ENCODE results near the gene TBC1D10A.

The TBC1D10A gene

DNA sequence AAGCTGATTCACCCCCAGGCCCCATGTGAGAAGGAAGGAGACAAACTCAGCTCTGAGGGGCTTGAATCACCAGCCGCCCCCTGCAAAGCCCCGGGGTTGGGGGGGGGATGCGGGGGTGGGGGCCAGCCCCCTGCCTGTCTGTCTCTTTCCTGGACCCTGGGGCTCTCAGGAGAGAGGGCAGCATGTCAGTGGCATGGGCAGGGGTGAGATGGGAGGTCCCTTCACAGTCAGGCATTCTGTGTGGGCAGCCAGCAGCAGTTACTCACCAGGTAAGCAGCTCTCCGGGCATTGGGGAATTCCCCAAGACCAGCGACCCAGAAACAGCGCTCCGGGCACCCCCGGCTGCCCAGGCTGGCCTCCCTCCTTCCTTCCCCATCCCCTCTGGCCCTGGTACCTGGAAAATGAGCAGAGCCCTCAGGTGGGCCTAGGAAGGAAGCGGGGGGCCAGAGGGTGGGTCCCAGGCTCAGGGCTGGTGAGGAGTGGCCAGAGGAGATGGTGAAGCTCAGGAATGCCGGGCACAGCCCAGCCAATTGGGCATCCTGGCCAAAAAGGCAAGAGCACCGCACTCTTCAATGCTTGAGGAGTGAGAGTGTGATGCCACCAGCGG lies 76.0 kb downstream of the TBC1D10A start:
- TF ChIP-seq, protein P1, sequence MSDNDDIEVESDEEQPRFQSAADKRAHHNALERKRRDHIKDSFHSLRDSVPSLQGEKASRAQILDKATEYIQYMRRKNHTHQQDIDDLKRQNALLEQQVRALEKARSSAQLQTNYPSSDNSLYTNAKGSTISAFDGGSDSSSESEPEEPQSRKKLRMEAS (IDR thresholded peaks at IDR 0.05): peak; percentile 11; the same call in 1 of the 2 replicates
- TF ChIP-seq EP300 (IDR thresholded peaks at IDR 0.05; ENCODE audit: borderline replicate concordance) (peak; percentile 99), RAD21 (IDR thresholded peaks at IDR 0.05; ENCODE audit: low read depth) (peak; percentile 21; the same call in 1 of the 2 replicates), TCF12 (IDR thresholded peaks at IDR 0.05; ENCODE audit: low read depth) (peak; percentile 99), EGR1 (IDR thresholded peaks at IDR 0.05) (peak; percentile 79), YY1 (IDR thresholded peaks at IDR 0.05; ENCODE audit: low read depth) (peak; percentile 17; the same call in 1 of the 2 replicates), TEAD4 (IDR thresholded peaks at IDR 0.05) (peak; percentile 96), CREB1 (IDR thresholded peaks at IDR 0.05; ENCODE audit: low read depth) (no peak), CEBPB (IDR thresholded peaks at IDR 0.05) (peak; percentile 63; the same call in 1 of the 2 replicates), NFIC (IDR thresholded peaks at IDR 0.05) (peak; percentile 97), TAF1 (IDR thresholded peaks at IDR 0.05; ENCODE audit: low read depth) (no peak; the same call in 1 of the 2 replicates), FOXM1 (IDR thresholded peaks at IDR 0.05; ENCODE audit: borderline replicate concordance, low read depth) (peak; percentile 98), ZBTB7A (IDR thresholded peaks at IDR 0.05; ENCODE audit: low read depth) (peak; percentile 93)
- TF ChIP-seq, protein P2, sequence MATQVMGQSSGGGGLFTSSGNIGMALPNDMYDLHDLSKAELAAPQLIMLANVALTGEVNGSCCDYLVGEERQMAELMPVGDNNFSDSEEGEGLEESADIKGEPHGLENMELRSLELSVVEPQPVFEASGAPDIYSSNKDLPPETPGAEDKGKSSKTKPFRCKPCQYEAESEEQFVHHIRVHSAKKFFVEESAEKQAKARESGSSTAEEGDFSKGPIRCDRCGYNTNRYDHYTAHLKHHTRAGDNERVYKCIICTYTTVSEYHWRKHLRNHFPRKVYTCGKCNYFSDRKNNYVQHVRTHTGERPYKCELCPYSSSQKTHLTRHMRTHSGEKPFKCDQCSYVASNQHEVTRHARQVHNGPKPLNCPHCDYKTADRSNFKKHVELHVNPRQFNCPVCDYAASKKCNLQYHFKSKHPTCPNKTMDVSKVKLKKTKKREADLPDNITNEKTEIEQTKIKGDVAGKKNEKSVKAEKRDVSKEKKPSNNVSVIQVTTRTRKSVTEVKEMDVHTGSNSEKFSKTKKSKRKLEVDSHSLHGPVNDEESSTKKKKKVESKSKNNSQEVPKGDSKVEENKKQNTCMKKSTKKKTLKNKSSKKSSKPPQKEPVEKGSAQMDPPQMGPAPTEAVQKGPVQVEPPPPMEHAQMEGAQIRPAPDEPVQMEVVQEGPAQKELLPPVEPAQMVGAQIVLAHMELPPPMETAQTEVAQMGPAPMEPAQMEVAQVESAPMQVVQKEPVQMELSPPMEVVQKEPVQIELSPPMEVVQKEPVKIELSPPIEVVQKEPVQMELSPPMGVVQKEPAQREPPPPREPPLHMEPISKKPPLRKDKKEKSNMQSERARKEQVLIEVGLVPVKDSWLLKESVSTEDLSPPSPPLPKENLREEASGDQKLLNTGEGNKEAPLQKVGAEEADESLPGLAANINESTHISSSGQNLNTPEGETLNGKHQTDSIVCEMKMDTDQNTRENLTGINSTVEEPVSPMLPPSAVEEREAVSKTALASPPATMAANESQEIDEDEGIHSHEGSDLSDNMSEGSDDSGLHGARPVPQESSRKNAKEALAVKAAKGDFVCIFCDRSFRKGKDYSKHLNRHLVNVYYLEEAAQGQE (IDR thresholded peaks at IDR 0.05; ENCODE audit: low read depth): no peak
- TF ChIP-seq, protein P3, sequence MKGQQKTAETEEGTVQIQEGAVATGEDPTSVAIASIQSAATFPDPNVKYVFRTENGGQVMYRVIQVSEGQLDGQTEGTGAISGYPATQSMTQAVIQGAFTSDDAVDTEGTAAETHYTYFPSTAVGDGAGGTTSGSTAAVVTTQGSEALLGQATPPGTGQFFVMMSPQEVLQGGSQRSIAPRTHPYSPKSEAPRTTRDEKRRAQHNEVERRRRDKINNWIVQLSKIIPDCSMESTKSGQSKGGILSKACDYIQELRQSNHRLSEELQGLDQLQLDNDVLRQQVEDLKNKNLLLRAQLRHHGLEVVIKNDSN (IDR thresholded peaks at IDR 0.05): no peak

DNA sequence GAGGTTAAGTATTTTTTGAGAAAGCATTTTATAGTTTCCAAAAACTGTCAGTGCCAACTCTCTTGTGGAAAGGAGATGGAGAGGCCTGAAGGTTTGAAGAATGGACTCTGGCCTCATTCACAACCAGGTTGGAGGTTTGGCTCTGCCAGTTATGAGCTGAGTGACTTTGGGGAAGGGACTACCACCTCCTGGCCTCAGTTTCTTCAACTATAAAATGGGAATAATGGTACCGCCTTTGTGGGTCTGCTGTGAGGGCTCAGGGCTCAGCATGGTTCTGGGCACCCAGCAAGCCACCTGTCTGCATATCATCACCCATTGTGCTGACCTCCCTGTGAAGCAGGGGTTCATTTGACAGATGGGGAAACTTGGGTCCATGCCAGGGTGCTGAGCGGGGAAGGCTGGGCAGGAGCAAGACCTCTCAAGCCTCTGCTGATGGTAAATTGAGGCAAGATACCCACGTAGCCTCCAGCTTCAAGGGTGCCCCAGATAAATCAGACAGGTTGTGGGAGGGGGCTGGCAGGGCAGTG lies 76.6 kb downstream of the TBC1D10A start:
- TF ChIP-seq EGR1 (IDR thresholded peaks at IDR 0.05): no peak
- TF ChIP-seq NFIC (IDR thresholded peaks at IDR 0.05): peak; percentile 62; the same call in 1 of the 2 replicates
- TF ChIP-seq YY1 (IDR thresholded peaks at IDR 0.05; ENCODE audit: low read depth): no peak
- TF ChIP-seq TEAD4 (IDR thresholded peaks at IDR 0.05): no peak
- TF ChIP-seq TAF1 (IDR thresholded peaks at IDR 0.05; ENCODE audit: low read depth): no peak
- TF ChIP-seq CREB1 (IDR thresholded peaks at IDR 0.05; ENCODE audit: low read depth): no peak
- TF ChIP-seq EP300 (IDR thresholded peaks at IDR 0.05; ENCODE audit: borderline replicate concordance): peak; percentile 18; the same call in 1 of the 2 replicates
- 0 out of 2 replicates have a peak, but pooled peaks have one; percentile 37 for TF ChIP-seq TCF12 (IDR thresholded peaks at IDR 0.05; ENCODE audit: low read depth)

DNA sequence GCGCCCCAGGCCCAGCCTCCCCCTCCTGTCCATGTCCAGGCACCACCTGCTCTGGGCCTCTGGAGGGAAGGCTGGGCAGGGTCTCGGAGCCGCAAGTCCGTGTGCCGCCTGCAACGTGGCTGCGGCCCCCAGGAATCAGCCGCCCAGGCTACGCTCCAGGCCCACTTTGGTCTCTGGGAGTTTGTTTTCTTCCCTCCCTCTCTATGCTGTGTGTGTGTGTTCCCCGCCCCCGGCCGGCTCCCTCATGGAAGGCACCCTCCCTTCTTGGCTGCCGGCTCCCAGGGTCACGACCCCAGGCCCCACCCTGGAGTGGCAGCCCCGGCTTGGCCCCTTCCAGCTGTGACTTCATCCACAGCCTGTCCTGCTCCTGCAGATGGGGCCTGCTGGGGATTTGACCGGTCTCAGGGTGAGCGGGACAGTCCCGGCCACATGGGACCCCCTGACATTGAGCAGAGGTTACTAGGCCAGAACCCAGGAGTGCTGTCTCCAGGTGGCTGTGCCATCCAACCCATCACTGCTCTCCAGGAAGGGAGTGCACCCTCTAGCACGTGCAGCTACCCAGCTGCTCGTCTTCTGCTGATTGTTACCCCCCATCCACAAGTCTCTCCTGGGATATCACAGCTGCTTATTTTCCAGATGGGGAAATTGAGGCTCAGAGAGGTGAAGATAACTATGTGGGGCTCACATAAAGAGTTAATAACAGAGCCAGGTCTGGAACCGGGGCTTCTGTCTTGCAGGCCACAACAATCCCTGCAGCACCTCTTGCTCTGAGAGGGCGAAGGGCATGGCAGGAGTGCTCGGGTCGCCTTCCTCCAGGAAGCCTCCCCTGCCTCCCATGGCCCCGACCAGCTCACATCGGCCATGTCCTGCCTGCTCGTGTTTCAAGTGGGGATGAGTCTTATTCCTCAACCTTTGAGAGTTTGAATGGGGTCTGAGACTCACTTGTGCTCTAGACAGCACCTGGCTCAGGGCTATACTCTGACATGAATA lies 77.4 kb downstream of the TBC1D10A start:
- TF ChIP-seq EP300 (IDR thresholded peaks at IDR 0.05; ENCODE audit: borderline replicate concordance) (peak; percentile 38; the same call in 1 of the 2 replicates), ZBTB7A (IDR thresholded peaks at IDR 0.05; ENCODE audit: low read depth) (peak; percentile 77; the same call in 1 of the 2 replicates), EGR1 (IDR thresholded peaks at IDR 0.05) (no peak)
- TF ChIP-seq, protein P1 (IDR thresholded peaks at IDR 0.05): peak; percentile 38; the same call in 1 of the 2 replicates

DNA sequence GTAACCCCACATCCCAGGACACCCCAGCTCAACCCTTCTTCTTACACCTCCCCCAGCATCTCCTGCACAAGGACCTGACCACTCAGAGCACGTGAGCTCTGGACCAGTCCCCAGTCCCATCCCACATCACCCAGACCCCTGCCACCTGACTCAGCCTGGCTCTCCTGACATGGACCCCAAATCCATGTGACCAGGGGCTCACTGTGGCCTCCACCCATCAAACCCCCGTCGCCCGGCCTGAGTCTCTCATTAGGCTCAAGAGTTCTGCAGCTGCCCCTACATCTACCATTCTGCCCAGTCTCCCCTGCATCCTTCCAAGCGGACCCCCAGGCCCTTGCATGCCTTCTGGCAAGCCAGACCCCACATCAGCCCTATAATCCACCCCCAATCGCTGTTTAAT lies 78.3 kb downstream of the TBC1D10A start:
- TF ChIP-seq EGR1 (IDR thresholded peaks at IDR 0.05) (no peak), TAF1 (IDR thresholded peaks at IDR 0.05; ENCODE audit: low read depth) (no peak), TEAD4 (IDR thresholded peaks at IDR 0.05) (no peak), CREB1 (IDR thresholded peaks at IDR 0.05; ENCODE audit: low read depth) (no peak), ZBTB7A (IDR thresholded peaks at IDR 0.05; ENCODE audit: low read depth) (no peak), TCF12 (IDR thresholded peaks at IDR 0.05; ENCODE audit: low read depth) (no peak)
- TF ChIP-seq, protein P3 (IDR thresholded peaks at IDR 0.05): no peak

DNA sequence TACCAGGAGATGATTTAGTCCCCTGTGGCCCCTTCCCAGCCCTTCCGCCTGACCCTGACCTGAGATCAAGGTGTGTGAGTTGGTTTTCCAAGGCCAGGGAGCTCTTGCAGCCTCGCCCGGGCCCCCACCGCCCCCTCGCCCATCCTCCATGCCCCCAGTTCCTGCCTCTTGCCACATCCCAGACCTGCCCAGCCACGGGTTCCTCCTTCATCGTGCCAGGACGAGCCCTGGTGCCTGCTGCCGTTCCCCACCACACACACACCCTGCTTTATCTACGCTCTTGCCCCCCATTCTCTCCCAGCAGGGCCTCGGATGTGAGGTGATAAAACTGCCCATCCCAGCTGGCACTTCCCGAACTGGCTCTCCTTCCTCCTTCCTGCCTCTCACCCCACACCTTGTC lies 78.8 kb downstream of the TBC1D10A start:
- no peak for TF ChIP-seq EP300 (IDR thresholded peaks at IDR 0.05; ENCODE audit: borderline replicate concordance)
- TF ChIP-seq, protein P3 (IDR thresholded peaks at IDR 0.05): no peak
- no peak for TF ChIP-seq CREB1 (IDR thresholded peaks at IDR 0.05; ENCODE audit: low read depth)
- no peak for TF ChIP-seq CEBPB (IDR thresholded peaks at IDR 0.05)
- TF ChIP-seq ZBTB7A (IDR thresholded peaks at IDR 0.05; ENCODE audit: low read depth): no peak
- no peak for TF ChIP-seq TEAD4 (IDR thresholded peaks at IDR 0.05)
- TF ChIP-seq EGR1 (IDR thresholded peaks at IDR 0.05): no peak
- no peak for TF ChIP-seq TCF12 (IDR thresholded peaks at IDR 0.05; ENCODE audit: low read depth)
- no peak for TF ChIP-seq YY1 (IDR thresholded peaks at IDR 0.05; ENCODE audit: low read depth)
- no peak for TF ChIP-seq RAD21 (IDR thresholded peaks at IDR 0.05; ENCODE audit: low read depth)
- TF ChIP-seq, protein P1 (IDR thresholded peaks at IDR 0.05): no peak
- no peak for TF ChIP-seq TAF1 (IDR thresholded peaks at IDR 0.05; ENCODE audit: low read depth)
- TF ChIP-seq, protein P2 (IDR thresholded peaks at IDR 0.05; ENCODE audit: low read depth): no peak
- no peak for TF ChIP-seq NFIC (IDR thresholded peaks at IDR 0.05)
- TF ChIP-seq FOXM1 (IDR thresholded peaks at IDR 0.05; ENCODE audit: borderline replicate concordance, low read depth): no peak
